HepG2 (cell line): ENCODE data around the gene UBE2C. TPM values are rescaled to one million over a fixed set of nuclear protein-coding genes. Genes with fewer than 3 reads are reported as not detected.
A peak's percentile ranks its signal among the peaks of the same experiment; 100 is the strongest.

Experiments
- ATF3 ChIP-seq: sonication (generic); formaldehyde crosslinking; IDR thresholded peaks from 2 replicates; pipeline ENCODE4 v1.4.0; 2020; ENCODE audit warnings: missing genetic modification reagents
- BCL6 ChIP-seq: IDR thresholded peaks from 2 replicates; pipeline ENCODE4 v1.6.1; 2016; ENCODE audit warnings: missing genetic modification reagents, missing compliant biosample characterization
- FOXA1 ChIP-seq, 2 experiments: fragments of 450-650 bp in 1 of 2; sonication (generic) in 1 of 2; formaldehyde crosslinking in 1 of 2; IDR thresholded peaks; 2 replicates each; pipeline versions ENCODE4 v1.4.0 to v1.6.1; 2016 to 2020; ENCODE audit warnings: missing genetic modification reagents in 1 of 2
- FOXK1 ChIP-seq: sonication (generic); formaldehyde crosslinking; IDR thresholded peaks from 2 replicates; pipeline ENCODE4 v1.4.0; 2020; ENCODE audit warnings: low read depth, missing genetic modification reagents, borderline replicate concordance
- HNF1B ChIP-seq: sonication (generic); formaldehyde crosslinking; IDR thresholded peaks from 2 replicates; pipeline ENCODE4 v1.5.1; 2020; ENCODE audit warnings: mild to moderate bottlenecking, moderate library complexity, missing genetic modification reagents
- KIAA2018 ChIP-seq: sonication (generic); formaldehyde crosslinking; IDR thresholded peaks from 2 replicates; pipeline ENCODE4 v1.5.0; 2020; ENCODE audit warnings: mild to moderate bottlenecking, missing genetic modification reagents, borderline replicate concordance
- KLF6 ChIP-seq: IDR thresholded peaks from 2 replicates; pipeline ENCODE4 v1.8.0; 2016; ENCODE audit warnings: missing biosample characterization, missing genetic modification reagents
- NR0B2 ChIP-seq: sonication (generic); formaldehyde crosslinking; IDR thresholded peaks from 2 replicates; pipeline ENCODE4 v1.4.0; 2020; ENCODE audit warnings: mild to moderate bottlenecking, missing genetic modification reagents
- NR1H2 ChIP-seq: sonication (generic); formaldehyde crosslinking; IDR thresholded peaks from 2 replicates; pipeline ENCODE4 v1.8.1; 2022; ENCODE audit warnings: low read depth, missing genetic modification reagents, borderline replicate concordance
- RCOR2 ChIP-seq: IDR thresholded peaks from 2 replicates; pipeline ENCODE4 v1.6.1; 2016; ENCODE audit warnings: missing biosample characterization, missing genetic modification reagents
- THAP11 ChIP-seq: IDR thresholded peaks from 2 replicates; pipeline ENCODE4 v1.6.1; 2016; ENCODE audit warnings: missing biosample characterization, missing genetic modification reagents
- ZBTB8A ChIP-seq: sonication (generic); formaldehyde crosslinking; IDR thresholded peaks from 2 replicates; pipeline ENCODE4 v1.4.0; 2020; ENCODE audit warnings: mild to moderate bottlenecking, low read depth, missing genetic modification reagents, borderline replicate concordance
- ZNF138 ChIP-seq: sonication (generic); formaldehyde crosslinking; IDR thresholded peaks from 2 replicates; pipeline ENCODE4 v1.5.0; 2020; ENCODE audit warnings: mild to moderate bottlenecking, low read depth, missing genetic modification reagents
- ZNF260 ChIP-seq: sonication (generic); formaldehyde crosslinking; IDR thresholded peaks from 2 replicates; pipeline ENCODE4 v1.4.0; 2020; ENCODE audit warnings: missing genetic modification reagents, low read depth, mild to moderate bottlenecking, borderline replicate concordance
- ZNF501 ChIP-seq: sonication (generic); formaldehyde crosslinking; IDR thresholded peaks from 2 replicates; pipeline ENCODE4 v1.5.1; 2020; ENCODE audit warnings: mild to moderate bottlenecking, moderate library complexity, missing genetic modification reagents
- ZNF782 ChIP-seq: sonication (generic); formaldehyde crosslinking; IDR thresholded peaks from 2 replicates; pipeline ENCODE4 v1.4.0; 2020; ENCODE audit warnings: missing genetic modification reagents, mild to moderate bottlenecking, borderline replicate concordance
- ZNF891 ChIP-seq: sonication (generic); formaldehyde crosslinking; IDR thresholded peaks from 2 replicates; pipeline ENCODE4 v1.5.0; 2020; ENCODE audit warnings: mild to moderate bottlenecking, missing genetic modification reagents
- ZZZ3 ChIP-seq: sonication (generic); formaldehyde crosslinking; IDR thresholded peaks from 2 replicates; pipeline ENCODE4 v1.4.0; 2020; ENCODE audit warnings: missing genetic modification reagents, mild to moderate bottlenecking, borderline replicate concordance
- polyA plus RNA-seq, 8 experiments: library from polyadenylated mRNA; depleted of rRNA in 3 of 8; stranded (reverse) in 7 of 8; unstranded in 1 of 8; fragments of >200 nt; fragmentation: Illumina TruSeq in 4 of 8; extraction: Trizol in 4 of 8; gene quantifications; 2 replicates each; pipeline versions ENCODE4 v1.2.1 to v1.2.3, GENCODE V29; 2011 to 2016; ENCODE audit warnings: low read depth in 4 of 8, missing spikeins in 1 of 8, mixed read lengths in 1 of 8; ENCODE audit not compliant: insufficient read depth in 1 of 8
- total RNA-seq, 5 experiments: library from RNA; depleted of rRNA; stranded (reverse); fragments of >200 nt; fragmentation: Illumina TruSeq; extraction: Trizol; gene quantifications; 2 replicates each; pipeline ENCODE4 v1.2.3, GENCODE V29; 2016; ENCODE audit warnings: low read depth in 1 of 5

UBE2C gene
- total and polyA plus RNA-seq, 2 of the 13 experiments (the other 11 are each of a cell fraction or from before 2014, with no cell fraction given): 100 to 123 TPM

GRCh38 chr20:45833030-45833882, 20.8 kb downstream of the UBE2C start, which contains the start of gene SNX21 (continued):
- TF ChIP-seq NR0B2 (CRISPR knock-in tag): no peak
- TF ChIP-seq BCL6 (CRISPR knock-in tag): no peak
- no peak for TF ChIP-seq FOXK1 (CRISPR knock-in tag)
- peak; percentile 55 for TF ChIP-seq THAP11
- TF ChIP-seq ZNF891 (CRISPR knock-in tag): no peak; the same call in none of the 2 replicates
- TF ChIP-seq HNF1B: no peak
- TF ChIP-seq KLF6: peak; percentile 64; the same call in 1 of the 2 replicates
- TF ChIP-seq RCOR2 (CRISPR knock-in tag): peak; percentile 16; the same call in 1 of the 2 replicates
- TF ChIP-seq ZNF138 (CRISPR knock-in tag): 0 out of 2 replicates have a peak, but pooled peaks have one; percentile 46
- TF ChIP-seq ZZZ3 (CRISPR knock-in tag): peak; percentile 84; the same call in 1 of the 2 replicates
- no peak for TF ChIP-seq ZNF501 (CRISPR knock-in tag)
- TF ChIP-seq KIAA2018: 0 out of 2 replicates have a peak, but pooled peaks have one; percentile 2
- TF ChIP-seq ZBTB8A (CRISPR knock-in tag): no peak; the same call in 1 of the 2 replicates
- TF ChIP-seq FOXA1 (IDR thresholded peaks at IDR 0.05): no peak
- no peak for TF ChIP-seq FOXA1 (CRISPR knock-in tag; IDR thresholded peaks at IDR 0.05)
- TF ChIP-seq ATF3 (CRISPR knock-in tag): no peak
- TF ChIP-seq ZNF260: no peak
- no peak for TF ChIP-seq ZNF782
- no peak for TF ChIP-seq NR1H2
